HG02763 (cell line): ENCODE measurements around the gene CPSF7.
"Not testable (repeated sequence)": the region's sequence is repeated elsewhere in the genome, so short reads cannot be mapped to it uniquely, and the experiment has no call there.

Experiments
- ATAC-seq: cut with Tn5 transposase; IDR thresholded peaks from one replicate; pipeline ENCODE4 v1.9.1; 2021; ENCODE audit warnings: mild to moderate bottlenecking, moderate library complexity; ENCODE audit not compliant: unreplicated experiment

Gene CPSF7

DNA sequence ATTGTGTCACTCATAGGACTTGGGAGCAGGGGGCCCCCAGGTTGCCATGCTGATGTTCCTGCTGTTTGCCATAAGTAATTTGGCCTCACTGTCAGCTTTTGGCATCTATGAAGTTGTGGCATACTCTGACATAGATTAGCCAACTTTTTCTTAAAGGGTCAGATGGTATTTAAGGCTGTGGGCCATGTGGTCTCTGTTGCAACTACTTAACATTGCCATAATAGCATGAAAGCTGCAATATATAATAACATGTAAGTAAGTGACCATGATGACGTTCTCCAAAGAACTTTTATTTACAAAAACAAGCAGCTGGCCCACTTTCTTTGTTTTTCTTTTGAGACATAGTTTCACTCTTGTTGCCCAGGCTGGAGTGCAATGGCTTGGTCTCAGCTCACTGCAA, 39.6 kb downstream of the CPSF7 start:
- no peak for ATAC-seq

DNA sequence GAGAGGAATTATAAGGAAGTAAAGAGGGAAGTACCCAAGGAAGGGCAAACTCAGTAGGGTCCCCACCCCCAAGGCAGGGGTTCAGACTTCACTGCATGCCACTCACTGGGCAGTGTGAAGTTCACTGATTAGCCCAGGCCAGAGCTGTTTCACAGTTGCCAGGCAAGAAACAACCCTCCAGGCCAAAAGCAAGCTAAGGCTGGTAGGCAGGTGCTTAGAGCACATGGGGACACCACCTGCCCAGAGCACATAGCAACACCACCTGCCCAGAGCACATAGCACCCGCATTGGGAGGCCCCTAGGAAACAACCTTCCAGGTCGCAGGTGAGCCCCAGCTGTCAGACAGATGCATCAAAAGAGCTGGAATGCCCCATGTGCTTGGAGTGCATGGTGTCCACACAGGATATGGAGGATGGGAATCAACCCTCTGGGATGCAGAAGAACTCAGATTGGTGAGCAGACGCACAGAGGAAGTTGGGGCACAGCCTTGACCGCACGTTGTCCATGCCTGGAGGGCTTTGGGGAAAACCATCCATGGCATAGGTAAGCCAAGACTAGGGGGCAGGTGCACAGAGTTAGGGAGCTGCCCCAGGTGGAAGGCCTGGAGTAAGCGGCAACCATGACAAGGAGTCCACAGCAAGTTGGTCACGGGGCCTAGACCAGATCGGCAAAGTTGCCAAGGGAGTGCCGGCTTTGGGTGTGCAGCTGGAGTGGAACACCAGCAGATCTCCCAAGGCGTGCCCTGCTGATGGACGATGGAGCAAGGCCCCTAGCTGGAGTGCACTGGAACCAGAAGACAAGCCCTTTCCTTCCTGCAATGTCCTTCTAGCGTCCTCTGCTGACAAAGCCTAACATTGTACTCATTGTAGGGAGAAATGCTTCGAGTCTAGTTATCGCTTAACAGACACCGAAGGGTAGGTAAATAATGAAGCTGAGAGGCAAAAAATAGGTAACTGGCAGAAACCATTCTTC, 45.2 kb downstream of the CPSF7 start:
- ATAC-seq, result no peak

GRCh38 chr11:61383859-61384258, 45.9 kb downstream of the CPSF7 start:
- ATAC-seq, result not testable (repeated sequence)

- ATAC-seq, result no peak
Observed at GRCh38 chr11:61380884-61381283, 48.9 kb downstream of the CPSF7 start.

GRCh38 chr11:61378713-61379313, 51.0 kb downstream of the CPSF7 start:
- ATAC-seq, result no peak

DNA sequence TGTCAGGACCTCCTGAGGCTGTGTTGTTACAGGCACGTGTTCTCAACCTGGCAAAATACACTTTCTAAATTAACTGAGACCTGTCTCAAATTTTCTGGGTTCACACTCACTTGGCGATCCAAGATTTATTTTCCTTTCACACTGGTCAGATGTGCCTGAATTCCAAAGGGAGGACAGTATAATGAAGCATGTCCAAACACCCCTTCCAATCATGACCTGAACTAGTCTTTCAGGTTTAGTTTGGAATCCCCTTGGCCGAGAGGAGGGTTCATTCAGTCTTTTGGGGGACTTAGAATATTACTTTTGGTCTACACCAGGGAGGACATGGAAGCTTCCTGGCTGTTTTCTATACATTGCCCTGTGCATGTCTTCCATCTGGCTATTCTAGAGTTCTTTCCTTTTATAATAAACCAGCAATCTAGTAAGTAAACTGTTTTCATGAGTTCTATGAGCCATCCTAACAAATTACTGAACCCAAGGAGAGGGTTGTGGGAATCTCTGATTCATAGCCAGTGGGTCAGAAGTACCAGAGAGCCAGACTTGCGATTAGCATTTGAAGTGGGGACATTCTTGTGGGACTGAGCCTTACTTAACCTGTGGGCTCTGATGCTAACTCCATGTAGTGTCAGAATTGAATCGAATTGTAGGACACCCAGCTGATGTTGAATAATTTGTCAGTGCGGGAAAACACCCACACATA, 52.2 kb downstream of the CPSF7 start:
- ATAC-seq, result no peak

DNA sequence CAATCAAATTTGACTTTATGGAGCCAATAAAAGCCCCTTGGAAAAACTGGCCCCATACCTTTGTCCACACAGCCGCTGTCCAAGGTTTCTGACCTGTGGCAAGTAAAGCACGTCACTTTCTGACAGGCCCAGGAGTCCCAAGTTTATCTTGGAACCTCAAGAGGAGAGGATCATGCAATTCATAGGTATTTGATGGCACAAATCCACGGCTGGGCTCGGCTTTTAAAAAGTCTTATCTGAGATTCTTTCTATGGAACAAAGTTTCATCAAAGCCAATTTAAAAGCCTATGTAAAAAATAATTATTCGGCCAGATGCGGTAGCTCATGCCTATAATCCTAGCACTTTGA, 54.0 kb downstream of the CPSF7 start:
- ATAC-seq, result no peak

- ATAC-seq, result no peak
Observed at GRCh38 chr11:61372659-61373420, 56.9 kb downstream of the CPSF7 start.

DNA sequence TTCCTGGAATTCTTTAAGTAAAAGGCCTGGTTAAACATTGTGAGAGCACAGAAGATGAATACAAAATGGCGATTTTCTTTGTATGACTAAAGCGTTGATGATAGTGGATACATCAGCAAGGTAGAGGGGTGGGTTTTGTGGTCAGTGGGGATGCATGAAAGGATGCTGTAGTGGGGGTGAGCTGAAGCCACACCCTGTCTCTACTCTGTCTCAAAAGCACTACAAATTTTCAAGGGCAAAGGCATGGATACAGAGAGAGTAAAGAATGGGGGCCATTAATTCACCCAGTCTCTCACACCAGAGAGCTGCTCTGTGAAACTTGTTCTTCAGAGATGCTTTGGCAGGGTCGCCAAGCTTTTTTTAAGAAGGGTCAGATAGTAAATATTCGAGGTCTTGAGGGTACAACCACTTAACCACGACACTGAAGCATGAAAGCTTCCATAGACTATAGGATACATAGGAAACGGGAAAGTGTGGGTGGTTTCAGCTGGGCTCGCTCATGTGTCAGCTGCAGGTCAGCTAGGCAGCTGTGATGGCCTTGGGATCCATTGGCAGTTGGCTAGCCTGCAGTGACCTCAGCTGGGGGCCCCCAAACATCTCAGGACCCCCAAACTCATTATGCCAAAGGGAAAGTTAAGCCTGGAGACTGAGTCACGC, 59.3 kb downstream of the CPSF7 start:
- no peak for ATAC-seq

DNA sequence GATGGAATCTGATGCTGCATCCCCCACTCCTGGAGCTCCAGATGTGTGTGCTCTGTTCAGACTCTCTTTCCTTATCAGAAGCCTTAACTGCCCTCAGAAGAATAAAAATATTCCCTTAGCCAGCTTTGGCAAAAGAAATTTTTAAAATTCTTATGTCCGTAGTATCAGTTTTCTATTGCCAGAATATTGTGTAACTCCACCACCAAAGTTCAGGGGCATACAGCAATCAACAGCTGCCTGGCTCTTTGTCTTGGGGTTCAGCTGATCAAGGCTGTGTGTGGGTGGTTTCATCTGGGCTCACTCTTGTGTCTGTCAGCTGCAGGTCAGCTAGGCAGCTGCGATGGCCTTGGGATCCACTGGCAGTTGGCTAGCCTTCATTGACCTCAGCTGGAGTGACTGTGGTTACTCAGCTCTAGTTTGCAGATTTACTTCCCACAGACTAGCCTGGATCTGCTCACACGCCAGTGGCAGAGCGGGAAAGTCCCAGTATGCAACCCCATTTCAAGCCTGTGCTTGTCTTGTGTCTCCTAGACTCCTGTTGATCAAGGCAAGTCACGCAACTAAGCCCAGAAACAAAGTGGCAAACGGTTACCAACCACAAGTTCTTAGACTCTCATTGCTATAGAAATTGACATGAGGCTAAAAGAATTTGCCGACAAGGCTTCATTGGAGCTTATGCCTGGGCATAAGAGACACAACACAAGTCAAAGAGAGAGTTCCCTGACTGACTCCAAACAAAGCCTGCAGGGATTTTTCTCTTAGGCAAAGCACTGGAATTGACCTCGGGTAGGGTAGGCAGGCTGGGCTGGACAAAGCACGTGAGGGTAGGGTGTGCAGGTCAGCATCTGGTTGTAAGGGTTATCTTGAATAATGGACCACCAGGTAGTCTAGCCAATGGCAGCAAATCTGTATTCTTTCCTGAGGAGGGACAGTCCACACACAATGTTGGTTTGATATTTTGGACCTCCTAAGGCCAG, 60.1 kb downstream of the CPSF7 start:
- no peak for ATAC-seq

- ATAC-seq, result no peak
Observed at GRCh38 chr11:61368646-61369045, 61.1 kb downstream of the CPSF7 start.

DNA sequence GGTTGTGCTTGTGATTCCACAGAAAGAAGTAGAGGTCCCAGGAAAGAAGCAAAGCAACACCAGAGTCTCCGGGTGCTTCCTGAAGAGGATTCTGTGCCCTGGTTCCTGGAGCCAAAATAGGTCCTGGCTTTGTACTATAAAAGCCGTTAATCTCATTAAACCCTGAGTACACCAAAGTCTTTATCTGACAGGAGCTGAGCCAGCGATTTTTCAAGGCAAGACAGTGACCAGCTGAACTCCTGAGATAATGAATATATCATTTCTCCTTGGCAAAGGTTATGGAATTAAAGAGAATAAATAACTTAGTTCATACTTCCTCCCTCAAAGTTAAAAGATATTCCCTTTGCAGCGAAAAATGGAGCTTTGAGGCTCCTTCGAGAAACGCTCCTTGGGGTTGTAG, 62.4 kb downstream of the CPSF7 start:
- no peak for ATAC-seq

GRCh38 chr11:61364012-61364675, 65.6 kb downstream of the CPSF7 start:
- no peak for ATAC-seq

DNA sequence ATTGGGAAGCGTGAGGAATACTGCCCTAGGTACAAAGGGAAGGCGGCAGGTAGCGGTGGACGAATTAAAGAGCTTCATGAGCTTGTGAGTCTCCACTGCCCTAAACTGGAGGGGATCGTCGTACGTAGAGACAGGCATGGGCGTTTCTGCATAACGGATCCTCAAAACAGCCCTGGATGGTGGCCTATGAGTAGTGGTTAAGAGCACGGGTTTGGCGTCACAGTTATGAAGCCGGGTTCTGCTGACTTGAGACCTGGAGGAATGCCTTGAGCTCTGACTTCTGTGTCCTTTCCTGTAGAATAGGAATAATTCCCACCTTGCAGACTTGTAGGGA, 67.3 kb downstream of the CPSF7 start:
- ATAC-seq, result no peak

DNA sequence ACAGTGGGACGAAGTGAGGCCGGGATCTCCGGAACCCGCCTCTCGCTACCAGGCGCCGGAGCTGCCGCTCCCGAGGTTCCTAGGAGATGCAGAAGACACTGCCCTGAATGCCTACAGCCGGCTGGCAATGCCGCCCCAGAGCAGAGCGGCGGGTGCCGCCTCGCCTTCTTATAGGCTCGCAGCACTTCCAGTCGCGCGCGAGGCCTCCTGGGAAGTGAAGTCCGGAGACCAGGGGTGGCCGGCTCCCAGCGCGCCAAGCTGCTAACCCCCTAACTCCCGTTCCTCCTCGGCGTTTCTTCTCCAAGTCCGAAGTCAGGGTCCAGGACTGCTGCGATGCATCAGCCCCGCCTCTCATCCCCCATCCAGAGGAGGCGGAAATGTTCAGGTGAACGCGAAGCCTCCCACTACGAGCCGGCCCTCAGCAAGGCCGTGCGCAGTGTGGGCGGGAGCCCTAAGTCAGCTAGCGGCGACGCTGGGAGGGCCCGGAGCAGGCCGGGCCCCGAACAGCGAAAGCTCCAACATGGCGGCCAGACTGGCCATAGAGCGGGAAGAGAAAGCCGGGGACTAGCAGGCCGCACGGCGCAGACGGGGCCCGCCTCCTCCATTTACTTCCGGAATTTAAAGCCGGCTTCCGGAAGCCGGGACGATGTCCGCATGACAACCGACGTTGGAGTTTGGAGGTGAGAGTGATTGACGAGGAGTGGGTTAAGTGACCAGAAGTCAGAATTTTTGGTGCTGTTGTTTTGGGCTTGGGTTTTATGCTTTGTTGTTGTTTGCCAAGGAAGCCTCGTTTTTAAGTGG, 67.8 kb downstream of the CPSF7 start, which contains the start of the genes CYB561A3 and TMEM138:
Gene CYB561A3, minus strand, starts transcription at position 142 of the 801 bp plus-strand sequence. CDS start 5,169 bp downstream, outside the sequence.
Gene TMEM138, plus strand, starts transcription at position 634 of the 801 bp plus-strand sequence. CDS start 2,017 bp downstream, outside the sequence.
- ATAC-seq, result peak; percentile 80

DNA sequence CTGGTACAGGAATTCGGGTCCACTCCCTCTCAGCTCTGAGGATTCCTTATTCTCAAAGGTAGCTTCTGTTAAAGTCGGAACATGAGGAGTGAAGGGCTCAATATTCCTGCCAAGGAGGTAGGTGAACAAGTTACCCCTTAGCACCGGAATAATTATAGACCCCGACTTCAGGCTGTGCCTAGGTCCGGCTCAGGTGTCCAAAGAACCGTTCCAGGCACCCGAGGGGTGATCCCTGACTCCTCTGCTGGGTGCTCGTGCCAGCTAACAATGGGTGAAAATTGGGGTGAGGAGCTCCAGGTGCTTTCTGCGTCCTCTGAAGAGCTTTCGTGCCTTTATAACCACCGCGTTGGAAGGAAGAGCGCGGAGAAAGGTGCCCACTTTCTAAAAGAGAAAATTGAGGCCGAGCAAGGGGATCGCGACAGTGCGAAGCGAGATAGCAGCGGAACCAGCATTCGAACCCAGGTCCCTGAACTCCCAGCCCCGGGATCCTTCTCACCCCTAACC, 68.5 kb downstream of the CPSF7 start:
- no peak for ATAC-seq

GRCh38 chr11:61359516-61359915, 70.3 kb downstream of the CPSF7 start:
- ATAC-seq, result no peak

GRCh38 chr11:61358566-61358965, 71.2 kb downstream of the CPSF7 start:
- no peak for ATAC-seq
